Ishikawa (cell line): ENCODE results near the gene LIPG.

Experiments
- CEBPB ChIP-seq: IDR thresholded peaks from 2 replicates; pipeline ENCODE4 v1.6.1; 2012
- EP300 ChIP-seq: IDR thresholded peaks from 2 replicates; pipeline ENCODE4 v1.6.1; 2012; ENCODE audit warnings: borderline replicate concordance
- FOXM1 ChIP-seq: IDR thresholded peaks from 2 replicates; pipeline ENCODE4 v1.6.1; 2012; ENCODE audit warnings: low read depth, borderline replicate concordance
- NFIC ChIP-seq: IDR thresholded peaks from 2 replicates; pipeline ENCODE4 v1.6.1; 2012
- REST ChIP-seq: IDR thresholded peaks from 2 replicates; pipeline ENCODE4 v1.6.1; 2012; ENCODE audit warnings: low read depth, mild to moderate bottlenecking
- TAF1 ChIP-seq: IDR thresholded peaks from 2 replicates; pipeline ENCODE4 v1.6.1; 2012; ENCODE audit warnings: low read depth, mild to moderate bottlenecking
- TCF12 ChIP-seq: IDR thresholded peaks from 2 replicates; pipeline ENCODE4 v1.6.1; 2012; ENCODE audit warnings: low read depth
- USF1 ChIP-seq: IDR thresholded peaks from 2 replicates; pipeline ENCODE4 v1.6.1; 2012
- YY1 ChIP-seq: IDR thresholded peaks from 2 replicates; pipeline ENCODE4 v1.6.1; 2012; ENCODE audit warnings: low read depth
- ZBTB7A ChIP-seq: IDR thresholded peaks from 2 replicates; pipeline ENCODE4 v1.6.1; 2012; ENCODE audit warnings: low read depth

- TF ChIP-seq USF1 (no peak), REST (no peak), CEBPB (no peak), EP300 (no peak), NFIC (peak; percentile 57; the same call in 1 of the 2 replicates), YY1 (no peak), TCF12 (no peak; the same call in 1 of the 2 replicates), FOXM1 (no peak), ZBTB7A (no peak), TAF1 (no peak)
These were observed 3.8 kb downstream of the LIPG start for GRCh38 chr18:49565612-49566011.
